D721Med (cell line): ENCODE results near the gene HOXD9.

Experiments used
- DNase-seq: peaks from one replicate; pipeline ENCODE4 v3.0.0; 2011; ENCODE audit warnings: low spot score; ENCODE audit not compliant: insufficient read length
- FAIRE-seq: peaks from 2 replicates; lab custom pipeline; 2011; peaks lifted over from hg19 to GRCh38; lab: Jason Lieb, UNC
- CTCF ChIP-seq: IDR thresholded peaks from 2 replicates; pipeline ENCODE4 v1.5.1; 2012; ENCODE audit warnings: mild to moderate bottlenecking, control low read depth; ENCODE audit not compliant: insufficient read depth; ENCODE audit errors: missing control alignments

Gene HOXD9

GRCh38 chr2:176118601-176119339, 3.7 kb upstream of the HOXD9 start:
- DNase-seq: no peak

GRCh38 chr2:176120364-176121189, 1.9 kb upstream of the HOXD9 start:
- no peak for DNase-seq
- FAIRE-seq: no peak
- TF ChIP-seq CTCF: no peak

More at GRCh38 chr2:176118601-176119339, 3.7 kb upstream of the HOXD9 start:
- FAIRE-seq: no peak
- peak; percentile 61 for TF ChIP-seq CTCF

- TF ChIP-seq CTCF: no peak
- FAIRE-seq (no peak), DNase-seq (no peak)
Observed at GRCh38 chr2:176121190-176122051, 1.1 kb upstream of the HOXD9 start.

- no peak for DNase-seq
- no peak for TF ChIP-seq CTCF
Observed at GRCh38 chr2:176122052-176122682, 352 bp upstream of the HOXD9 start.

GRCh38 chr2:176123411-176124109, 1.0 kb downstream of the HOXD9 start:
- no peak for TF ChIP-seq CTCF
- no peak for FAIRE-seq
- no peak for DNase-seq

More at GRCh38 chr2:176122052-176122682, 352 bp upstream of the HOXD9 start:
- FAIRE-seq: no peak
